ENCODE results near the gene CCDC92B.
"Not testable (repeated sequence)": the region's sequence is repeated elsewhere in the genome, so short reads cannot be mapped to it uniquely, and the experiment has no call there.

CCDC92B gene

DNA sequence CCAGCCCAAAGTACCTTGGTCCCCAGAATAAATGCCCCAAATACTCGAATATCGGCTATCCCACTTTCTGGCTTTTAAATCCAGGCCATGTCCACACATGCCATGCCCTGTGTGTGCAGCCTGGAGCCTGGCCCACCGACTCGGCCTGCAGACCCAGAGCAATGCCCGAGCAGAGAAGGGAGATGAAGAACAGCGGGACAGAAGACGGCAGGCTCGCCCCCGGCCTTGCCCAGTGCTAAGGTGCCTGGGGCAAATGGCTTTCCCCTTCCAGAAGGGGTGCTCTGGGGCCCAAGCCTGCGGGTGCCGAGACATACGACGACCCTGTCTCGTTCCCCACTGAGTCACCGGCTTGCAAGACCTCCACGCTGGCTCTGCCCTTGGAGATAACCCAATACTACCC lies 45.8 kb downstream of the CCDC92B start:
- no peak for DNase-seq (ENCODE audit: low read depth)

DNA sequence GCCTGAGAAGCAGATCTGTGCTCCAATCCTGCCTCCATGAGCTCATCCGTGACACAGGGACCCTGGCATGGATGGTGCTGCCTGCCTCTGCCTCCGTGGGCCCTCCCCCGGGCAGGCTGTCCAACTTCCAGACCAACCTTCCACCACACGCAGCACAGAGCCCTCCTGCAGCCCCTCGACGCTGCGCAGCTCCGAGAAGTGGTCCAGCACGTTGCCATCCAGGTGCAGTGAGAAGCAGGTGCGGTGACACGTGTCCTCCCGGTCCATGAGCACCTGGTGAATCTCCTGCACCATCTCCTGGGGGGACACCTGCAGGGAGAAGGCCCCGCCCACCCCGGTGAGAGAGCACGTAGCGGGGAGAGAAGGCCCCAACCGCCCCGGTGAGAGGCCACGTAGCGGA lies 46.3 kb downstream of the CCDC92B start:
- DNase-seq (ENCODE audit: low read depth) = no peak

- no peak for DNase-seq (ENCODE audit: low read depth)
These were observed 47.3 kb downstream of the CCDC92B start for GRCh38 chr17:2701996-2702741.

DNA sequence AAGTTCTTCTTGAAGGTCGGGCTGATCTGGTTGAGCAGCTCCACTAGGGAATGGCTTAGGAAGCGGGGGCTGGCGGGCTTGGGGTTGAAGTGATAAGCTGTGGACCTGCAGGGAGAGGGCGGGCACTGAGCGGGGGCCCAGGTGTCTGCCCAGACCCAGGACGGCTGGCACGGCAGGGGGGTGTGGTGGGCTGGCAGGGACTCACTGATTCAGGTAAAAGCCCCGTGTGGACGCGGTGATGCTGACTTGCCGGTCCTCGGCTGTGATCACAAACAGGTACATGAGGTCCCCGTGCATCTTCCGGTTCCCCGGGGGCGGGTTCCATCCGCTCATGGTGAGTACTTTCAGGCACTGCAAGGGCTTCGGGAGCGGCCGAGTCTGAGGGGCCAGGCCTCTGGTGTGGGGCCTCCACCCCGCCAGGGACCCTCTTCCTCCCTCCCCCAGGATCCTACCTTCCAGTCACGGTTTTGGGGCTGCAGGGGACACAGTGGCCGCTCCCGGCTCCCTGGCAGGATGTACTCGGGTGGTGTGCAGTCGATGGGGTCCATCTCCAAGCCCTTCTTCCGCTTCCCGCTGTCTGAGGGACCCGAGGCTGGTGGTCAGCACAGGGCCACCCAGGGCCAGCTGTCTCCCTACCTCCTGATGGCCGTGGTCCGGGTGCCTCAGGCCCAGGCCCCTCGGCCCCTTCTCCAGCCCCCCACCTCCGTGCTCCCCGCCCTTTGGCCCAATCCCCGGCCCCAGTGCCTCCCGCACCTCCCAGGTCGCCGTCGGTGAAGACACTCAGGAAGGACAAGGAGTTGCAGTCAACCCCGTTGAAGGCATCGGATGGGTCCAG lies 48.1 kb downstream of the CCDC92B start:
- no peak for DNase-seq (ENCODE audit: low read depth)

- no peak for DNase-seq (ENCODE audit: low read depth)
These were observed 48.8 kb downstream of the CCDC92B start for GRCh38 chr17:2700491-2701141.

DNA sequence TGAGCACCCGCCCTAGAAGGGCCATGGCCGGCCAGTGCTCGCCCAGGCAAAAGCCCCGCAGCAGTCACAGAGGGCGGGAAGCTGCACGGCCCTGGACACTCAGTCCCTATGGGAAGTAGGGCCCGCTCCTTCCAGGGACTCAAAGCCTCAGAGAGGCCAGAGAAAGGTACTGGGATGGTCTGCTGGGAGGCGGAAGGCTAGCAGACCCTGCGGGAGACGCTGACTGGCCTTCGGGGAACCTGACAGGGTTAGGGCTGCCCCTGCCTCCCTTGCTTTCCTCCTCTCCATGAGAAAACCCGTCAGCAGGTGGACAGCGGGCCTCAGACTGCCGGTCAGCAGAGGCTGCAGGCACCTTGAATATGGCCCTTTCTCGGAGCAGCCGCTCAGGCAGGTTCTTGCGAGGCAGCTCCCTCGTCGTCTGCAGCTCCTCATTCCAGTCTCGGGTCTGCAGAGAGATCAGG lies 49.4 kb downstream of the CCDC92B start:
- no peak for DNase-seq (ENCODE audit: low read depth)

DNA sequence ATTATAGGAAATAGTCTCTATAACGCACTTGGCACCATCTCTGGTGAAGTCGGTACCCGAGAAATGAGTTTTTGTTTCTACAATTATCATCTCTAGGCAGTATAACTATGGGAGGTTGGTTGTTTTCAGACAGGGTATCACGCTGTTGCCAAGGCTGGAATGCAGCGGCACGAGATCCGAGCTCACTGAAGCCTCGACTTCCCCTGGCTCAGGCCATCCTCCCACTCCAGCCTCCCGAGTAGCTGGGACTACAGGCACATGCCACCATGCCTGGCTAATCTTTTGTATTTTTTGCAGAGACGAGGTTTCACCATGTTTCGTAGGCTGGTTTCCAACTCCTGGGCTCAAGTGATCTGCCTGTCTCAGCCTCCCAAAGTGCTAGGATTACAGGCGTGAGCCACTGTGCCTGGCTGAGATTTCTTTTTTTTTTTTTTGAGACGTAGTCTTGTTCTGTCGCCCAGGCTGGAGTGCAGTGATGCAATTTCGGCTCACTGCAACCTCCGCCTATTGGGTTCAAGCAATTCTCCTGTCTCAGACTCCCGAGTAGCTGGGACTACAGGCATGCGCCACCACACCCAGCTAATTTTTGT lies 50.1 kb downstream of the CCDC92B start:
- DNase-seq (ENCODE audit: low read depth) = not testable (repeated sequence)

DNA sequence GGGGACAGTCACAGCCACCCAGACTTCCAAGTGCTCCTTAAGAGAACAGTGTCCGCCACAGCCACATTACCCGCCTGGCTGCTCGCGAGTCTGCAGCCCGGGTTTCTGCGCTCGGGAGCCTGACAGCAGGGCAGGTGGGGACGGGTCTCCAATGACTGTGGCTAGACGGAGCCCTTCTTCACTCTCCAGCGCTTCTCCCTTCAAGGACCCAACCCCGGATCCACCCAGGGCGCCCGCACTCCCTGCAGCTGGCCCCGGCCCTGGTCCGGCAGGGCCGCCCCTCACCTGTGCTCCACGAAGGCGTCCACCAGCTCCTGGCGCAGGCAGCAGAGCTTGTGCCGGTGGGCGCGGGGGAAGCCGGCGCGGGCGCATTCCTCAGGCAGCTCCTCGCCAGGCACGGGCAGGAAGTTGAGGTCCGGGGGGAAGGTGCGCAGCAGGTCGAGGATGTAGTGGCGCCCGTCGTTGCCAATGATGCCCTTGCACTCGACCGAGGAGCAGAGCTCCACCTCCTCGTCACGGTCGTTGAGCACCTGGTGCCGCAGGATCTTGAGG lies 51.8 kb downstream of the CCDC92B start:
- DNase-seq (ENCODE audit: low read depth) = no peak

DNA sequence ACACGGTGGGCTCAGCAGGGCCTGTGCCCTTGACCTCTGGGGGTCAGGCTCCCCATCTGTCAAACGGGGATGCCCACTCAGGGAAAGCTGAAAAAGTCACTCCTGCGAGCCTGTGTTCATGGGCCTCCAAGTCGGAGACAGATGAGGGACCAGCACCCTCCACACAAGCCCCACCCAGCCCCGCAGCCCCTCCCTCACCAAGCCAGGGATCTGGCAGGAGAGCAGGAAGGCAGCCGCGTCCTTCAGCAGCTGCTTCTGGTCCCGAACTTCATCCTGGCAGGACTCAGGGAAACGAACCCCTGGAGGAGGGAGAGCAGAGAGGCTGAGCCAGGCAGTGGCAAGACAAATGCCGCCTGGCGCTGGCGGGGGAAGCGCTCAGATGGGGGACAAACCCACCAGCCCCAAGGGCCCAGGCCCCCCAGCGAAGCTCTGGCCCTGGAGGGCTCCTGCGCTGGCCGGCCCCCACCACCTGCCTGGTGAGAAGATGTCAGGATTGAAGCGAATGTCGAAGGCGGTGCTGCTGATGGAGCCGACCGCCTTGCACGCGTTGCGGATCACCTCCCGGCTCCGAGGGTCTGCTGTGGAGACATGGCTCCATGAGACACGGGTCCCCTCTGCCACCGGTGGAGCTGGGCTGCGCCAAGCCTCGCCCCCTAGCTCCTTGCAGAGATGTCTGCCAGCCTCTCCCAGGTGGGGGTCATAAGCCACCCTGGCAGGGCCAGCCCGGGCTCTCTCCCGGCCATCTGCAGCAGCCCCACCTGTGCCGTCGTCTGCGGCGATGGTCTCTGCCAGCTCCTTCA lies 53.3 kb downstream of the CCDC92B start:
- DNase-seq (ENCODE audit: low read depth) = no peak

- no peak for DNase-seq (ENCODE audit: low read depth)
These were observed 54.0 kb downstream of the CCDC92B start for GRCh38 chr17:2695243-2695960.

DNA sequence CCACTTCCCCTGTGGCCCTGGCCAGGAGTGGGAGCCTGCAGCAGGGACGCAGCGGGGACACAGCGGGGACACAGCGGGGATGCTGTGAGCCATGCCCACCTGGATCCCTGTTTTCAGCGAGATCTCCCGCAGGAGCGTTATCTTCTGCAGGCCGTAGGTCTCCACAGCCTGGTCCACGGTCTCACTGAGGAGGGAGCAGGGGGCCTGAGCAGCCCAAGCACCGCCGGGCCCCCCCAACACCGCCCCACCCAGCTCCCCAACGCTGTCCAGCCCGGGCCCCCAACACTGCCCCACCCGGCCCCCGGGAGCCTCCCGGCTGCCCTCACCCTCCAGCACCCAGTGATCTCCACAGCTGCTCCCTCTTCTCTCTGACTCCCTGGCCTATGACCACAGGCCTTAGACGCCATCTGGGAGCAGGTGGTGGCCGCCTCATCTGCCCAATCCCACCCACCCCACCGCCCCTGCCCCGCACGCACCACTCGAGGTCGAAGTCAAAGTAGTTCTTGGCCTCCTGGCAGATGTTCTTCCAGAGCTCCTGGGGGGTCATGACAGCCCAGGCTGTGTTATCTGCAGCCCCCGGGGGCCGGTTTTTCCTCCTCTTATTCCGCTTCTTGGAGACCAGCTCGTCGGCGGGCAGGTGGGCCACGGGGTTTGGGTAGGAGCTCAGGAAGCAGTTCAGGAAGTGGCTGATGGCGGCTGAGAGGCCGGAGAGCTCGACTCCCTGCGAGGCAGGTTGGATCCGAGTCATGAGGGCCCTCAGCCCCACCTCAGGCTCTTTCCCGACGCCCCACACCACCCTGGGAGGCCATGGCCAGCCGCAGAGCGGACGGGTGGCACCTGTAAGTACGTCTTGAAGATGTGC lies 54.8 kb downstream of the CCDC92B start:
- DNase-seq (ENCODE audit: low read depth) = no peak

- no peak for DNase-seq (ENCODE audit: low read depth)
These were observed 55.7 kb downstream of the CCDC92B start for GRCh38 chr17:2693561-2694380.

DNA sequence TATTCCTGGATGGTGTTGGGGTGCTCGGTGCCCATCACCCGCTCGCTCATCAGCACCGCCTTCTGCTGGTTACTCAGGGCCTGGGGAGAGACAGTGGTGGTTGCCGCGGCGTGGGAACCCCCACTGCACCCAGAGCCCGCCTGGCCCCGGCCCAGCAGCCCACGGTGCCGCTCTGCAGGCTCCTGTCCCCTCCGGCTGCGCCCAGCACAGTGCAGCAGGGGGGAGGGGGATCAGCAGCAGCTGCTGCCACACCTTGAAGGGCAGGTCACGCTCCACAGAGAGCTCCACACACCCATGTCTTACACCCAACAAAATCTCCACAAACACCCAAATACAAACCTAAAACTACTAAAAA lies 56.7 kb downstream of the CCDC92B start:
- no peak for DNase-seq (ENCODE audit: low read depth)

DNA sequence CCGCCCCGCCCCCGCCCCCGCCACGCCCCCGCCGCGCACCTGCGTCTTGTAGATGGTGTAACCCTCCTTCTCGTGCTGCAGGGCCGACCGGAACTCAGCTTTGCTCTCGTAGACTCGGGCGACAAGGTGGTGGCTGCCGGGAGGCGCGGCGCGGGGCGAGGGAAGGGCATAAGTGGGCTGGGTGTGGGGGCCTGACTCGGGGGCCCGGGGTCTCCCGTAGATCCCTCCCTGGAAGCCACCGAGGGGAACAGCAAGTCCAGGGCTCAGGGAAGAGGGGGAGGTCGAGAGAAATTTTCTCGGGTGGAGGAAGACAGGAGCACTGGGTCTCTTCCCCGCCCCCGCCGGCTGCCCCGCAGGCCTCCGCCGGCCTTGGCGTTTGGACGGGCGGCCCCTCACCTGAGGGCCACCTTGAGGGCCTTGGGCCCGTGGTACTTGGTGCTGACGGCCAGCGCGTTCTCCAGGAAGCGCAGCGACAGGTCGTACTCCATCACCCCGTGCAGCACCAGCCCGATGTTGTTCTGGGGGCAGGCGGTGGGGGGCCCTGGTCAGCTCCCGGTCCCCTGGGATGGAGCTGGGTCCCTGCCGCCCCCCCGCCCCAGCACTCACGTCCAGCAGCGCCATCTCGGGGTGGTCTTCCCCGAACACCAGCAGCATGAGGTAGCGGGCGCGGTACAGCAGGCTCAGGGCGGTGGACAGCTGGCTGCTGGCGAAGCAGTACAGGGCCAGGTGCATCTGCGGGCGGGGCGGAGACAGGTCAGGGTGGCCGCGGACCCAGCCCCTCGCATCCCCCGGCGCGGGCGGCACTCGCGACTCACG lies 57.3 kb downstream of the CCDC92B start:
- no peak for DNase-seq (ENCODE audit: low read depth)

- no peak for DNase-seq (ENCODE audit: low read depth)
These were observed 58.2 kb downstream of the CCDC92B start for GRCh38 chr17:2691069-2691871.

DNA sequence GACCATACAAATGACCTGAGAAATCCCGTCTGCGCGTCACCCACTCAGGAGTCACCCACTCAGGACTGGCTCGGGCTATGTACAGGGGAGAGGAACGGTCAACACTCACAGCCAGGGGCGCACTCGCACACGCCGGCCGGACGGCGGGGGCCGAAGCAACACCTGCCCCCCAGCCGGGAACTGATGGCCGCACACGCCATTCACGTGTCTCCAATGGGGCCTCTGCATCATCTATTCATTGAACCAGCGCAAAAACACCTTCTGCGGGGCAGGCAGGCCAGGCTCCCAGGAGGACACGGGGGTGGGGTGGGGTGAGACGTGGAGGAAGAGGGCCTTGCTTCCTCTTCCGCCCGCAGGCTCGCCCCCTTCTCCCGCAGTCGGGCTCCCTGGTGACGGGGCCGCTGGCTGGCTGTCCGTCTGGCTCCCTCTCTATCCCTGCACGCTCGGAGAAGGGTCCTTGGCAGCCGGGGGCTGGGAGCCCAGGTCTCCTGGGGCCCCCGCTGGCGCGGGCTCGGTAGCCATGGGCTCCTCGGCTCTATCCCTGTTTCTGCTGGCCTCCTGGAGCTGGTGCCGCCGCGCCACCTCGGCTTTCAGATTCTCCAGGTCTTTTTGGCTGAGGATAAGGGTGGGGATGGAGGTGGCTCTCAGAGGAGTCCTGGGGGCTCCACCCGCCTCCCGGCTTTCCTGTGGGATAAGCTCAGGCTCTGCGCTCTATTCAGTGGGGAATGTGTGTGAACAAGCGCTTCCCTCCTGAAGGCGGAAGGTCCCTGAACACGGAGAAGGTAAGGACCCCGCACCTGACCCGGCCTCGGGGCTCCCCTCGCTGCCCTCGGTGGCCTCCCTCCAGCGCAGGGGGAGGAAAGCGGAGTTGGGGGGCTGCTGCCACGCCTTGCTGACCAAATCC lies 59.0 kb downstream of the CCDC92B start:
- no peak for DNase-seq (ENCODE audit: low read depth)
